ENCODE data around the gene TCF19. TPM values are rescaled to one million over a fixed set of nuclear protein-coding genes. Genes with fewer than 3 reads are reported as not detected.

The TCF19 gene
- polyA plus RNA-seq, 3 donors = 1.4 to 3.9 (median 2.4) TPM

Other genes starting within 250 kb of the TCF19 start
- 10 to 100 TPM; 14.2 to 25.3 (median 20.9) TPM for gene VARS2, start 244.4 kb upstream of the TCF19 start, polyA plus RNA-seq
- gene SFTA2, start 226.4 kb upstream of the TCF19 start, polyA plus RNA-seq = 1 to 10 TPM in 1 of 3 donors, under 1 TPM in 1, not detected in 1; 0.42 to 6.6 TPM
- 1 to 10 TPM in 2 of 3 donors, under 1 TPM in 1; 0.08 to 8.5 (median 2.7) TPM for gene MUCL3, start 217.6 kb upstream of the TCF19 start, polyA plus RNA-seq
- 1 to 10 TPM in 1 of 3 donors, under 1 TPM in 1, not detected in 1; 0.05 to 1.1 TPM for gene MUC21, start 174.9 kb upstream of the TCF19 start, polyA plus RNA-seq
- gene MUC22, start 148.1 kb upstream of the TCF19 start, polyA plus RNA-seq = not detected
- gene C6orf15, start 46.0 kb upstream of the TCF19 start, polyA plus RNA-seq = not detected
- 1 to 10 TPM in 1 of 3 donors, under 1 TPM in 2; 0.02 to 2.0 (median 0.28) TPM for gene PSORS1C1, start 43.8 kb upstream of the TCF19 start, polyA plus RNA-seq
- under 1 TPM in 1 of 3 donors, not detected in 2; 0.03 TPM for gene CDSN, start 38.1 kb upstream of the TCF19 start, polyA plus RNA-seq
- gene PSORS1C2, start 19.5 kb upstream of the TCF19 start, polyA plus RNA-seq = under 1 TPM in 1 of 3 donors, not detected in 2; 0.07 TPM
- gene CCHCR1, start 787 bp upstream of the TCF19 start, polyA plus RNA-seq = 10 to 100 TPM in 1 of 3 donors, 1 to 10 TPM in 2; 6.1 to 11.0 (median 7.4) TPM
- 1 to 10 TPM in 2 of 3 donors, under 1 TPM in 1; 0.79 to 4.9 (median 1.4) TPM for gene POU5F1, start 12.1 kb downstream of the TCF19 start, polyA plus RNA-seq
- 100 to 1,000 TPM; 119 to 485 (median 257) TPM for gene HLA-C, start 113.5 kb downstream of the TCF19 start, polyA plus RNA-seq
- gene HLA-B, start 198.6 kb downstream of the TCF19 start, polyA plus RNA-seq = 1,000 to 10,000 TPM in 1 of 3 donors, 100 to 1,000 TPM in 2; 379 to 1,027 (median 723) TPM
- gene MICA, start 245.0 kb downstream of the TCF19 start, polyA plus RNA-seq = 10 to 100 TPM; 12.0 to 14.8 (median 14.3) TPM

Measured in adipose tissue (tissue), 3 donors.